Activated B cell treated with CpG ODN at 0.5 μM for 24 hours (primary cell): ENCODE results near the gene S100PBP. TPM values are rescaled to one million over a fixed set of nuclear protein-coding genes. Genes with fewer than 3 reads are reported as not detected.

Experiments
- ATAC-seq: fragments of 200-7000 bp; cut with Tn5 transposase; one replicate; pipeline ENCODE4 v1.10.0; 2021; ENCODE audit warnings: low read depth, mild to moderate bottlenecking, moderate library complexity
- CTCF ChIA-PET: fragments of 350-600 bp; sonication (Branson Sonifier 250); formaldehyde crosslinking; loops from one replicate; lab custom pipeline; 2021; ENCODE audit warnings: antibody characterized with exemption; lab: Charles Lee
- POLR2A ChIA-PET: fragments of 350-600 bp; sonication (Branson Sonifier 250); formaldehyde crosslinking; loops from one replicate; lab custom pipeline; 2021; ENCODE audit warnings: antibody characterized with exemption; lab: Charles Lee
- DNase-seq: peaks from one replicate; pipeline ENCODE4 v3.0.0; 2022
- H3K27ac Mint-ChIP-seq: one replicate; pipeline ENCODE4 v1.8.0; 2020; ENCODE audit warnings: mixed read lengths
- H3K27me3 Mint-ChIP-seq: one replicate; pipeline ENCODE4 v1.8.0; 2021; ENCODE audit warnings: mixed read lengths
- H3K36me3 Mint-ChIP-seq: one replicate; pipeline ENCODE4 v1.8.0; 2021; ENCODE audit warnings: low read depth, mixed read lengths
- H3K4me1 Mint-ChIP-seq: one replicate; pipeline ENCODE4 v1.8.0; 2021; ENCODE audit warnings: mixed read lengths
- H3K4me3 Mint-ChIP-seq: one replicate; pipeline ENCODE4 v1.8.0; 2020; ENCODE audit warnings: mild to moderate bottlenecking, mixed read lengths
- H3K9me3 Mint-ChIP-seq: one replicate; pipeline ENCODE4 v1.8.0; 2020; ENCODE audit warnings: mixed read lengths
- CTCF ChIP-seq: fragments of 200-600 bp; IDR thresholded peaks from one replicate; pipeline ENCODE4 v1.8.0; 2022; ENCODE audit warnings: antibody characterized with exemption, mild to moderate bottlenecking
- intact Hi-C: fragments of 100-400 bp; cut with micrococcal nuclease; formaldehyde crosslinking; loops from one replicate; pipeline ENCODE4 v1.15.1; 2024
- total RNA-seq: library from RNA; stranded (reverse); gene quantifications from 2 replicates; pipeline ENCODE4 v1.2.3, GENCODE V29; 2022

Gene S100PBP
- total RNA-seq, 1 donor from 2014 or later: 50.5 TPM

- DNase-seq (no peak), ATAC-seq (no peak)
- peaks cover 47% of the 10 kb centered on the region for H3K36me3 Mint-ChIP-seq
- H3K9me3 Mint-ChIP-seq: no peaks in the 10 kb centered on the region
- TF ChIP-seq CTCF: no peak
- no peak overlapping the region for H3K4me3 Mint-ChIP-seq
- intact Hi-C loops: loop anchor here (1.0 to 5.0 kb wide), 5 partner anchors 62 to 373 kb away; partner anchors contain the start of gene FNDC5
- no peak overlapping the region for H3K27ac Mint-ChIP-seq
- ChIA-PET CTCF (interaction anchor here (1.1 to 4.4 kb wide), 9 partner anchors 10 to 373 kb away, joined by 3 to 50 read pairs (median 4); no protein-coding TSS in a partner anchor), POLR2A (interaction anchor here (1.4 kb wide), 1 partner anchor 253 kb away, joined by 17 read pairs; no protein-coding TSS in a partner anchor)
- H3K27me3 Mint-ChIP-seq: no peaks in the 10 kb centered on the region
- H3K4me1 Mint-ChIP-seq: no peaks in the 10 kb centered on the region
Observed at GRCh38 chr1:32773764-32774463, 43.5 kb upstream of the S100PBP start.

GRCh38 chr1:32774464-32774808 is 43.0 kb upstream of the S100PBP start:
- H3K27ac Mint-ChIP-seq: no peak overlapping the region
- POLR2A ChIA-PET: interaction anchor here (0.6 to 1.4 kb wide), 2 partner anchors 10 to 254 kb away, joined by 3 to 17 read pairs; no protein-coding TSS in a partner anchor
- no peak for TF ChIP-seq CTCF
- DNase-seq: no peak
- CTCF ChIA-PET: interaction anchor here (0.6 to 4.4 kb wide), 7 partner anchors 9 to 373 kb away, joined by 3 to 50 read pairs (median 4); no protein-coding TSS in a partner anchor
- H3K9me3 Mint-ChIP-seq: no peaks in the 10 kb centered on the region
- intact Hi-C loops: loop anchor here (5.0 kb wide), 1 partner anchor 98 kb away; the partner anchor contains the start of gene FNDC5
- H3K4me1 Mint-ChIP-seq: no peaks in the 10 kb centered on the region
- H3K4me3 Mint-ChIP-seq: no peak overlapping the region
- no peak for ATAC-seq
- no peaks in the 10 kb centered on the region for H3K27me3 Mint-ChIP-seq
- peaks cover 52% of the 10 kb centered on the region for H3K36me3 Mint-ChIP-seq

- no peak overlapping the region for H3K27ac Mint-ChIP-seq
- no peak for TF ChIP-seq CTCF
- intact Hi-C loops: loop anchor here (5.0 kb wide), 1 partner anchor 97 kb away; the partner anchor contains the start of gene FNDC5
- no peaks in the 10 kb centered on the region for H3K9me3 Mint-ChIP-seq
- ATAC-seq: no peak
- DNase-seq: no peak
- peaks cover 59% of the 10 kb centered on the region for H3K36me3 Mint-ChIP-seq
- no peaks in the 10 kb centered on the region for H3K4me1 Mint-ChIP-seq
- CTCF ChIA-PET: interaction anchor here (0.6 to 4.4 kb wide), 8 partner anchors 8 to 374 kb away, joined by 3 to 50 read pairs (median 6); no protein-coding TSS in a partner anchor
- no peak overlapping the region for H3K4me3 Mint-ChIP-seq
- no peaks in the 10 kb centered on the region for H3K27me3 Mint-ChIP-seq
- POLR2A ChIA-PET: interaction anchor here (0.6 to 1.4 kb wide), 3 partner anchors 11 to 254 kb away, joined by 3 to 17 read pairs (median 3); no protein-coding TSS in a partner anchor
Observed at GRCh38 chr1:32774950-32775634, 42.4 kb upstream of the S100PBP start.

GRCh38 chr1:32775640-32776337 is 41.7 kb upstream of the S100PBP start:
- Mint-ChIP-seq H3K36me3 (peaks cover 66% of the 10 kb centered on the region), H3K27me3 (no peaks in the 10 kb centered on the region), H3K4me3 (no peak overlapping the region), H3K9me3 (no peaks in the 10 kb centered on the region), H3K4me1 (no peaks in the 10 kb centered on the region), H3K27ac (no peak overlapping the region)
- CTCF ChIA-PET: interaction anchor here (2.1 to 4.4 kb wide), 3 partner anchors 64 to 375 kb away, joined by 8 to 50 read pairs (median 41); no protein-coding TSS in a partner anchor
- intact Hi-C loops: no loop called here
- no peak for TF ChIP-seq CTCF
- ATAC-seq (no peak), DNase-seq (no peak)
- POLR2A ChIA-PET: no interaction called here
